ENCODE results near the gene CAND2.

Gene CAND2

GRCh38 chr3:12830785-12831156 lies 34.3 kb downstream of the CAND2 start:
- Histone ChIP-seq H3K4me2 (ENCODE audit: low read depth, low read length, poor library complexity, severe bottlenecking) (no peak overlapping the region), H3K9me3 (ENCODE audit: insufficient read depth, low read length) (no peaks in the 10 kb centered on the region), H3K27me3 (ENCODE audit: low read length) (no peaks in the 10 kb centered on the region), H4K20me1 (ENCODE audit: low read depth, low read length) (no peaks in the 10 kb centered on the region), H3K36me3 (ENCODE audit: low read length) (peaks cover 16% of the 10 kb centered on the region; the same call in 1 of the 2 replicates), H2AFZ (ENCODE audit: low read depth, low read length, severe bottlenecking) (no peak overlapping the region), H3K27ac (ENCODE audit: low read depth, low read length) (no peak overlapping the region), H3K79me2 (ENCODE audit: insufficient read depth, low read length) (no peaks in the 10 kb centered on the region), H3K9ac (ENCODE audit: low read length) (no peak overlapping the region), H3F3A (ENCODE audit: insufficient read depth) (peaks cover 41% of the 10 kb centered on the region), H3K9me2 (replicated peaks; ENCODE audit: insufficient read depth, low read length) (no peaks in the 10 kb centered on the region), H3K4me3 (ENCODE audit: insufficient read depth, low read length, poor library complexity, severe bottlenecking) (no peak overlapping the region)
- TF ChIP-seq CTCF (IDR thresholded peaks at IDR 0.05; ENCODE audit: insufficient read depth, low read length, poor library complexity, severe bottlenecking): no peak
- no peak for TF ChIP-seq EZH2phosphoT487 (conservative IDR thresholded peaks at IDR 0.05; ENCODE audit: low read length)

- Histone ChIP-seq H3K9me3 (ENCODE audit: insufficient read depth, low read length) (no peaks in the 10 kb centered on the region), H3F3A (ENCODE audit: insufficient read depth) (peaks cover 45% of the 10 kb centered on the region), H3K27me3 (ENCODE audit: low read length) (no peaks in the 10 kb centered on the region), H3K27ac (ENCODE audit: low read depth, low read length) (no peak overlapping the region), H2AFZ (ENCODE audit: low read depth, low read length, severe bottlenecking) (no peak overlapping the region), H3K4me2 (ENCODE audit: low read depth, low read length, poor library complexity, severe bottlenecking) (no peak overlapping the region), H3K4me3 (ENCODE audit: insufficient read depth, low read length, poor library complexity, severe bottlenecking) (no peak overlapping the region), H3K9me2 (replicated peaks; ENCODE audit: insufficient read depth, low read length) (no peaks in the 10 kb centered on the region), H4K20me1 (ENCODE audit: low read depth, low read length) (peaks cover 2% of the 10 kb centered on the region; the same call in 1 of the 2 replicates), H3K36me3 (ENCODE audit: low read length) (peaks cover 18% of the 10 kb centered on the region; the same call in 1 of the 2 replicates), H3K79me2 (ENCODE audit: insufficient read depth, low read length) (peaks cover 2% of the 10 kb centered on the region; the same call in 1 of the 2 replicates), H3K9ac (ENCODE audit: low read length) (no peak overlapping the region)
- TF ChIP-seq EZH2phosphoT487 (conservative IDR thresholded peaks at IDR 0.05; ENCODE audit: low read length) (no peak), CTCF (IDR thresholded peaks at IDR 0.05; ENCODE audit: insufficient read depth, low read length, poor library complexity, severe bottlenecking) (no peak)
Observed at GRCh38 chr3:12831301-12831866, 34.9 kb downstream of the CAND2 start.

DNA sequence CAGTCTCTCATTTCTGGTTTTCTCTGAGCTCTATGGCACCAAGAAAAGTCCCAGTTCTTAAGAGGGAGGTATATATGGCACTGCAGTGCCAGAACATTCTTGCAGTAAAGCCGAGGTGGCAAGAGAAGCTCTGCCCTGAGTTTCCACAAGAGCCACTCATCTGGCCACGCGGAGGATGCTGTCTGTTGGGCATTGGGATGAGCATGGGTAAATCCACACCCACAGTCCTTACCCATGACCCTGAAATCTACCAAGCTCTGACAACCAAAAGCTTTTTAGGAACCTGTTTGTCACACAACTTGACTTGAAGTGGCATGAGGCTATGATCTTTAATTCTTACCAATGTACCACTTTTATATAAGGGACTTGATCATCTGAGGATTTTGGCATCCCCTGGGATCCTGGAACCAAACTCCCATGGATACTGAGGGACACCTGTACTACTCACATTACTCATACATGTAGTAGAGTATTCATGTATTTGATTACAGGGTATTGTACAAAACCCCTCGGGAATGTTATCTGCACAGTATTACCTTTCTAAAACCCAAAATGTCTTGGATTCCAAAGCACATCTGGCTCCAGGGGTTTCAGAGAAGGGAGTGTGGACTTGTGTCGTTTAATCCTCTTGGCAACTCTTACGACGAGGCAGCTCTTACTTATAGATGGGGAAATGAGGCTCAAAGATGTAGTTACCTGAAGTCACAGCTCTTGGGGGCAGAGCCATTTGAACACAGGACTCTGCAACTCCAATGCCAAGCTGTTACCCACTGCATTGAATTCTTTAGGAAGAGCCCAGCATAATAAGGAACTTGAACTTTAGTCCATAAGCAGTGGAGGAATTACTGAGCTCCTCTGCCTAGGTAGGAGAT lies 36.1 kb downstream of the CAND2 start:
- Histone ChIP-seq H3F3A (ENCODE audit: insufficient read depth) (peaks cover 57% of the 10 kb centered on the region), H3K4me3 (ENCODE audit: insufficient read depth, low read length, poor library complexity, severe bottlenecking) (no peak overlapping the region), H3K9me2 (replicated peaks; ENCODE audit: insufficient read depth, low read length) (no peaks in the 10 kb centered on the region), H3K9ac (ENCODE audit: low read length) (no peak overlapping the region), H3K79me2 (ENCODE audit: insufficient read depth, low read length) (peaks cover 14% of the 10 kb centered on the region), H3K36me3 (ENCODE audit: low read length) (peaks cover 30% of the 10 kb centered on the region), H2AFZ (ENCODE audit: low read depth, low read length, severe bottlenecking) (no peak overlapping the region), H3K9me3 (ENCODE audit: insufficient read depth, low read length) (no peaks in the 10 kb centered on the region), H4K20me1 (ENCODE audit: low read depth, low read length) (peaks cover 14% of the 10 kb centered on the region; the same call in 1 of the 2 replicates), H3K27ac (ENCODE audit: low read depth, low read length) (no peak overlapping the region), H3K27me3 (ENCODE audit: low read length) (no peaks in the 10 kb centered on the region), H3K4me2 (ENCODE audit: low read depth, low read length, poor library complexity, severe bottlenecking) (no peak overlapping the region)
- TF ChIP-seq EZH2phosphoT487 (conservative IDR thresholded peaks at IDR 0.05; ENCODE audit: low read length) (no peak), CTCF (IDR thresholded peaks at IDR 0.05; ENCODE audit: insufficient read depth, low read length, poor library complexity, severe bottlenecking) (no peak)

Measured in SU-DHL-6 (cell line).